Measurements from ENCODE around the gene RELN. TPM values are rescaled to one million over a fixed set of nuclear protein-coding genes. Genes with fewer than 3 reads are reported as not detected.
"Not testable (repeated sequence)": the region's sequence is repeated elsewhere in the genome, so short reads cannot be mapped to it uniquely, and the experiment has no call there.

Gene RELN
- polyA plus RNA-seq, 1 donor, result 2.1 TPM

DNA sequence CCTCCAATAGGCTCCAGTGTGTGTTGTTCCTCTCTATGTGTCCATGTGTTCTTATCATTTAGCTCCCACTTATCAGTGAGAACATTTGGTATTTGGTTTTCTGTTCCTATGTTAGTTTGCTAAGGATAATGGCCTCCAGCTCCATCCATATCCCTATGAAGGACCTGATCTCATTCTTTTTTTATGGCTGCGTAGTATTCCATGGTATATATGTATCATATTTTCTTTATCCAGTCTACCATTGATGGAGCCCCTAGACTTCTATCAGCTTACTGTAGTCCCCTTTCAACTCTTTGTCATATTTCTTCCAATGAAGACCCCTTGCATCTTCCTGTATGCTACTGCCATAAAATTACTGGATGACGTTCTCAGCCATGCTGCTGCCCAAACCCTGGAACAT, 208.9 kb downstream of the RELN start:
- DNase-seq, result not testable (repeated sequence)

DNA sequence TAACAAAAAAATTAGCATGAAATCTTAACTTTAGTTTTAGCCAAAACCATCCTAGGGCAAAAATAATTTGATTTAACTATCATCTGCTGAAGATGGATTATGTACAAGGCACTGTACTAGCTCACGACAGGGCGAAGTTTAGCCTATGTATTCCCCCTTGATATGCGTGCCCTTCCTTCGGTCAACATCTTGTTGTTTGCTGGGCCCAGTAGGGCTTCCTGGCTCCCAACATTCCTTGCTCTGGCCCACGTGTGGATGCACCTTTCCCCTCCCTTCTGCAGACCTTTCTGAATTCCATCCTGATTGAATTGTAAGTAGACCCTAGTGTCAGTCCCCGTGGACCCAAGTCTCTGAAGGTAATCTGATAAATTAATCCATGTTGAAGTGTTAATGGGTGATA, 212.0 kb downstream of the RELN start:
- DNase-seq, result no peak

DNA sequence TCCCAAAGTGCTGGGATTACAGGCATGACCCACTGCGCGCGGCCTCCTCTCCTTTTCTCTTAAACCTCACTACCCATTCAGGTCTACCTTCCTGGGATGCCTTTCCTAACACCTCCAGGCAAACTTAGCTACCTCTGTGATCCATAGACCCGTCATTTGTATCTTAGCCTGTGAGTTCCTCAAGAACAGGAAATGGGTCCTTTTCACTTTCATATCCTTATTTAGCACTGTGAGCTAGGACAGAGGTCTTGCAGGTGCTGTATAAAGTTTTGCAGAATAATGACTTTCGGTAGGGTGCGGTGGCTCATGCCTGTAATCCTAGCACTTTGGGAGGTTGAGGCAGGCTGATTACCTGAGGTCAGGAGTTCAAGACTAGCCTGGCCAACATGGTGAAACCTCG, 215.7 kb downstream of the RELN start:
- no peak for DNase-seq

DNA sequence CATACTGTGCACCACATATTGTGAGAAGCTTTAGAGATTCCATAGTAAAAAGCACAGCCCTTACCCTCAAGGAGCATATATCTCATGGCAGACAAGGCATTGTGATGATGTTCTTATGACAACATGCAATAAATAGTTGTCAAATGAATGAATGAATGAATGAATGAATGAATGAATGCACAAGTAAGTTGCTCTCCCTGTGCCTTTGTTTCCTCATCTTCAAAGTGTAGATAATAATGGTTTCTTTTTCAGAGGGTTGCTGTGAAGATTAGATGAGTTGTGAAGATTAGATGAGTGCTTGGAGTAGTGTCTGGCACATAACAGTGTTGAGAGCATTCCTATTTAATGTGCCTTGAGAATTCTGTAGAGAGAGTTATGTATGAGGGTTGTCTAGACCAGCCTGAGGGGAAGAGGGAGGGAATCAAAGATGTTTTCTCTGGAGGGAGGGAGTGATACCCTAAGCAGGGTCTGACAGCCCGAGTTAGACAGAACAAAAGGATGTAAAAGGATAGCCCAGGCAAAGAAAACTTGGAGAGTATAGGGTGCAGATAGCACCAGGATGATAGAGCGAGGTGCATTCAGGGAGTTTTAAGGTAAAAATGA, 217.2 kb downstream of the RELN start:
- no peak for DNase-seq

DNA sequence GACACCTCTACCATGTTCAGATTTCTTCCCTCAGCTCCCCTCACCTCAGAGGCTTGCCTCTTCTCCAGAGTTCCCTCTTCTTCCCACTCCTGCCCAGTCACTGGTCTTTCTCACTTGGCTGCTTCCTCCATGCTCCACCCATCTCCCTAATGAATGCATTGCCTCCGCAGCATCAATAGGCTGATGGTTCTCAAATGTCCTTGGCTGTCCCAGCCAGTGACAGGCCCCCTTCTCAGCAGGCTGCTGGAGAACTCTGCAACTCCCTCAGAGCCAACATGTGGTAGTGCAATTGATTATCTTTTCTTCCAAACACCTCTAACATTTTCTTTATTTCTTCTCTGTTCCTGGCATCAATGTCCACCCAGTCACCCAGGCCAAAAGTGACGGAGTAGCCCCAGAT, 218.2 kb downstream of the RELN start:
- DNase-seq, result no peak

DNA sequence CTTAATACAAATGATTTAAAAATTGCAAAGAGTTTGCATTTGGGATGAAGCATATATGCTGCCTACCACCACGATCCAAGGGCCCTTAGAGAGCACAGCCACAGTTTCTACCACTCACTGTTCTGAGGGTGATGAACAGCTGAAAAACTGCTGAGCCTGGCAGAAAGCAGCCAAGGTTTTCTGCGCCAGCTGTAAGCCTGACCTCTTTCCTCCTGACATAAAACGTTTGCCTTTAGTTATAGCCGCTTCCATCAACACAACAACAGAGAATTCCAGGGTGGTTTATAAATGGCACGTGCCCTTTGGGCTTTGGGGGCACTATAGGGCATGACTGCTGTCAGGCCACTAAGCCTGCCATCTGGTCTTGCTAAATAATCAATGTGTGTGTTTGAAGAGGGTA, 222.8 kb downstream of the RELN start:
- no peak for DNase-seq

DNA sequence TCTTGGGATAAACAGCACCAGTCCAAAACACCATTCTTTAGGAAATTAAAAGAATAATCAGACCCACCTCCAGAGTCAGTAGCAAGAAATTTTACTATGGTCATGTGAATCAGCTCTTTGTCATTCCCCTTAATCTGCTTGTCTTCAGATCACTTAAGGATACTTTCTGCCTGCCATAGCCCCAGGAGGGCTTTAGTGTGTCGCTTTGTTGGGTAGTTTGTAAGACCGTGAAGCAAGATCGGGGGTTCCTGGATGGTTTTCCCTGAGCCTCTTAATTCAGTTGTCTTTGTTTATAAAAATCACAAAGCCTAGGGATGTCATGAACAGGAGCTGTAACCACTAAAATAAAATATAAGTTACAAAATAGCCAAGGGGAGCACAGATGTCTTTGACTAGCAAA, 223.6 kb downstream of the RELN start:
- no peak for DNase-seq

DNA sequence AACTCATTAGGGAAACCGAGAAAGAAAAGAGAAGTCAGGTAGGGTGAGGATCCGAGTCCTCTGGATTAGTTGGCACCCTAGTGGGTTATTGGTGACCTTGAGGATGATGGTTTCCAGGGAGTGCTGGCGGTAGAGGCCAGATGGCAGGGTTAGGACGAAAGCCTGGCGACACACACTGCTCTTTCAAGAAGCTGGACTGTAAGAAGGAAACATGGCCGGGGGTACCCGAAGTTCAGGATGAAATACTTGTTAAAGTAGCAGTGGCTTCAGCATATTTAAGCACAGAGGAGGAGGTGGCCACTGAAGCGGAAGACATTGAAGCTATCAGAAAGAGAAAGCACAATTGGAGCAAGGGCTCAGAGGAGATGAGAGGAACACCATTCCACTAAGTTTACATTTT, 224.6 kb downstream of the RELN start:
- no peak for DNase-seq

DNA sequence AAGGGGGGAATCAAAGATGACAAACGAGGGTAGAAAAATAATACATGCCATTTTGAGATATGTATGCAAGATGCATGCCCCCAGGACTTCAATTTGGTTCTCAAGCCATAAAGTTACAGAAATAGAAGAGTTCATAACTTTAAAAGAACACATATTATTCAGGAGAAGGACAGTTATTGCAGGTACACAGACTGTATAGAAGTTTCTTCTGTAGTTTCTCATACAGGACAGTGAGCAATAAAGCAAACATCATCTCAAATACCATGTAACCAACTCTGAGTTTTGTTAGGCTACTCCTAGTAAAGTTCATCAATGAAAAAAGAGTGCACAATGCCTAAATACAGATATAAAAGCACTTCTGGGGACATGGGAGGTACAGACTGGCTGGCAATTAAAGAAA, 226.6 kb downstream of the RELN start:
- no peak for DNase-seq

DNA sequence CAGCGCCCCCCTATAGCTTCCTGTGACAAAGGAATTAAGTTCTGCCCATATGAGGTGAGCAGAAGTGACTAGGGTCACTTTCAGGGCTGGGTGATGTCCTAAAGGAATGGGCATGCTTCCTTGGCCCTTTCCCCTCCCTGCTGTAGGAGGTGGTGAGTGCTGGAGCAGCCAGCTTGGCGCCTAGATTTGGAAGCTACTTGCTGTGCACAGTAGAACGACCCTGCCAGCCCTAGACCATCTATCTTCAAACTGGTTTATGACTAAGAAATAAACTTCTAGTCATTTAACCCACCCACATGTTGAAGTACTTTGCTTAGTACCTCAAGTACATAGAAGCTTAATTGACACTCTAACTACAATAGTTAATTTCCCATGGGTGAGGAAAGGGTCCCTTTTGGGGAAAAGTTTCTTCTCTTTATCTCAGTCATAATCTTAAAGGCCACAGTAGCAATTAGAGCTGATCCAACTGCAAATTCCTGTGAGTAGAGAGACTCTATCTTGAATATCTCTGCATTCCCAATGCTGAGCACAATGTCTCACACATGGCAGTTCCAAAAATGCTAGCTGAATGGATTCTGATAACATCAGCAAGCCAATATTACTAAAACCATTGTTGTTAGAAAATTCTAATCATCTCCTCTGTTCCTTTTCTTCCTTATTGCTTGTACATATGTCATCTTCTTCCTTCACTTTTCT, 227.2 kb downstream of the RELN start:
- DNase-seq, result no peak

DNA sequence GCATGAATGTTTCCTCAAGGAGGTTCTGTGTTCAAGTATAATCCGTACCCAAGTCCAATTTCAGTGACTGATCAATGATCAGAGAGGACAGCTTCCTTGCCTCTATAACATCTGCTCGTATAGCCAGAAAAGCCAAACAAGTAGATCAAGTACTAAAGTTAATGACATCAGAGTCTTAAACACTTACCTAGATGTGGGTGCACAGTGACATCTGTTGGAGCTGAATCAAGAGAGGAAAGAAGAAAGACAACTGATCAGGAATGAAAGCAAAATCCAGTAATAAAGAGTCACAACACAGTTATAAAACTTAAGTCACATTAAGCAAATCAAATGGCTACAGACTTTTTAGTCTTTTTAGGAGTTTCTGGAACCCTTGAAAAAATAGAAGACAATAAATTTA, 236.5 kb downstream of the RELN start:
- no peak for DNase-seq

DNA sequence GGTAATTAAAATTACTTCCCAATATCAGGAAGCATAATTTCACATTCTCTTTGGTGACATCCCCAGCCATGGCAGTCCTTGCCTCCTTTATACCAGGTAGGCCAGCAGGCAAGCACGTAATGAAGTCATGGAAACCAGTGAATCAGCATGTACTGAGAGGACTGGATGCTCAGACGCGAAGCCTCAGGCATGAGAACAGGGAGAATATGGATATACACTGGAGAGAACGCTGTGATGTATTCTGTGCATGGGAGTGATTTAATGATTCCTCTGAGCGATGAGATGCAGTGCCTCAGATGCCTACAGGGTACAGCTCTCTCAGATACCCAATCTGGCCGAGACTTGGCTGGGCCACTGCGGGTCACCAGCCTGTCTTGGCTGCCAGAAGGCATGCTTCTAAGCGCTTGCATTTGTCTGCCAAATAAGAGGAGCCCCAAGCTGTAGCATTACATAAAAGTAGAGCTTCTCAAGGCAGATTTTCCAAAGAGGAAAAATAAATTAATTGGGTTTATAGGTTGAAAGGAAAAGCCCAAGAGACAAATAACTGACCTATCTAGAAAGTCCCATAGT, 238.1 kb downstream of the RELN start:
- DNase-seq, result no peak

DNA sequence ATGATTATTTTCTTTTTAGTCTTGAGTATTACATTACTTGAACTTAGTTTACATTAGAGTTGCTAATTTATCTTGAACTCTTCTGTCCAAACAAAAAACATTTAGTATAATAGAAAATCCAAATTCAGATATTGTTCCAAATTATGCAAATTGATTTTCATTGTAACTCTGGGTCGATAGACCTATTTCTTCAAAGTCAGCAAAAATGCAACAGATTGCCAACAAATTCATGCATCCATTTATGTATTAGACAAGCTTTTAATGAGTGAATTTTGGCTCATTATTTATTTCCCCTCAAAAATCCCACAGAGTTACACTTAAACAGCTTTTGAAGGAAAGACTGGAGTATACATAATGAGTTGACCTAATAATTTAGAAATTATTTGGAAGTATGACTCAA, 240.8 kb downstream of the RELN start:
- no peak for DNase-seq

DNA sequence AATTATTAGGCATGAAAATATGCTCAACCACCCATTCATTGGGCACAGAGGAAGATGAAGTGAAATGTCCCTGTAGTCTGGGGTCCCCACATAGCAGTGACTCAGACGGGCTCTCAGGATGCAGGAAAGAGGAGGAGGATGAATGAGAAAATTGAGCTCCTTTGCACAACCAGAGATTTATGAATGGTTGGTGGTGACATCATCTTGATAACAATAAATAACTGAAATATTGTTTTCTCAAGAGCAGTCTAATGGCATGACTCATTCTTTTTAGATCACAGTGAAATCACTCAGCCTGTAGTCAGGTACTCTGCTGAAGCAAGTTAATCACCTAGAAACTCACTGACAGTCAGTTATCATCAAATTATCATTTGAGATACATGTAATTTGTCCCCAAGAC, 254.1 kb downstream of the RELN start:
- DNase-seq, result no peak

DNA sequence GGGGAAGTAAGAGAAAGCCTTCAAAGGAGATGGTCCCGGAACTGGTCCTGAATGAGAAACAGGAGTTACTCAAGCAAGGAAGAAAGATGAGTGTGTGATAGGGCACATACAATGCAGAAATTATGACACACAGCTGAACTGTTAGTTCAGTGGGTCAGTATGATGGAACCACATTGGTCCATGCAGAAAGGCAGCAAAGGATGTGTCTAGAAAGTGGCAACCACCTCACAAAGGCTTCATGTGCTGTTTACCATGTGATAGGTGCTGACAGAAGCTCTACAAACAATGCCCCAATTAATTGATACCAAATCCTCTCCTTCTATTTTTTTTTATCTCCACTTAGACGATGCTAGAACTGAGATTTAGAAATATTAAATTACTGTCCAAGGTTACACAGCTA, 258.3 kb downstream of the RELN start:
- DNase-seq, result no peak

DNA sequence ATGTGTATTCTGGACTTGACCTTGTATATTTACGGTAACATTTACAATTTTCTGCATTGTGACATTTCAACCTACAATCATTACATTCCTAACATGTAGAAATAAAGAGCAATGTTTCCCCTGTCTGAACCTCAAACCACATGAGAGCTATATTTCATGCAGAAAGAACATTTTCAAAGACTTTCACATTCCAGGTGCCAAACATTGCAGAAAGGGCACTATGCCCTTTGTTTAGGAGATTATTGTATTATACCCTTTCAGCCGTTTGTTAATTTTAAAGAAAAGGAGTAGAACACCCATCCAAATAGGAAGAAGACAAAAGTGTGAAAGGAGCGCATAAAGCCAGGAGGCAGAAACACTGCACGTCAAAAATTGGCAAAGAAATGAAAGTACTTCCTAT, 260.4 kb downstream of the RELN start:
- no peak for DNase-seq

DNA sequence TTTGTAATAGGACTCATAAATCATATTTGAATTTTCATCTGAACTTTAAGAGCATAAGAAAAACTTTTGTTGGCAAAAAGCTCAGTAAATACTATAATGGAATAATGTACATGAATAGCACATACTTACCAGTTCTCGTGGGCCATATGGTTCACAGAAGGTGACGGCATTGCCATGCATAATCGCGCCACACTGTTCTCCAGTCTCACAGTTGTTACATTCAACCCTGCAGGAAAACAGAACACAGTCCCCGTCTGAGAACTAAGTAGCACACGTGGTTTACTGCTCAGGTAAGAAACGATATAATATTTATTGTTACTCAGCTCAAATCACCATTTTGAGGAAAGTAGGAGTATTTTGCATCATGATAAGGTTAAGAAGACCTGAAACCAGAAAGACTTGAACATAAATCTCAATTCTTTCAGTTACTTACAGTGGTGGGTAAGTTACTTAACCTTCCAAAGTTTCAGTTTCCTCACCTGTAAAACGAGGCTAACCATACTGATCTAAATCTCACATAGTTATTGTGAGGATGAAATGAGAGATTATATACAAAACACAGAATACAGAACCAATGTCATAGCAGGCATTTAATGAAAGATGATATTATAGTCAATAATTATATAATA, 261.4 kb downstream of the RELN start:
- no peak for DNase-seq

DNA sequence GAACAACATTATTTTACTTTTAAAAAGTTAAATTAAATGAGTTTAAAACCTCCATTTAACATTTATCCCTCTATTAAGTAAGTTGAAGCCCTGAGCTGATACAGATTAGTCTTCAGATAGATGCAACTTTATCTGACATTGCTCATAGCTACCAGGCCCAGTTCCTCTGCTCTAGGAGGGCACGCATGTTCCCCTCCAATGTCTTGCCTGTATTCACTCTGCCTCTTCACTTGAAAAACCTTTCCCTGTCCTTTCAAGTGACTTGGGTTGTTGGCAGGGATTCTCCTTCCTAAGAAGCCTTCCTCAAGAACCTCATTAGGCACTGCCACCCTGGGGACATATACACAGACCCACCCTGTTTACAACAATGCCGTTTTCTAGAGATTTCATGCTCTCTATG, 270.4 kb downstream of the RELN start:
- DNase-seq, result no peak

DNA sequence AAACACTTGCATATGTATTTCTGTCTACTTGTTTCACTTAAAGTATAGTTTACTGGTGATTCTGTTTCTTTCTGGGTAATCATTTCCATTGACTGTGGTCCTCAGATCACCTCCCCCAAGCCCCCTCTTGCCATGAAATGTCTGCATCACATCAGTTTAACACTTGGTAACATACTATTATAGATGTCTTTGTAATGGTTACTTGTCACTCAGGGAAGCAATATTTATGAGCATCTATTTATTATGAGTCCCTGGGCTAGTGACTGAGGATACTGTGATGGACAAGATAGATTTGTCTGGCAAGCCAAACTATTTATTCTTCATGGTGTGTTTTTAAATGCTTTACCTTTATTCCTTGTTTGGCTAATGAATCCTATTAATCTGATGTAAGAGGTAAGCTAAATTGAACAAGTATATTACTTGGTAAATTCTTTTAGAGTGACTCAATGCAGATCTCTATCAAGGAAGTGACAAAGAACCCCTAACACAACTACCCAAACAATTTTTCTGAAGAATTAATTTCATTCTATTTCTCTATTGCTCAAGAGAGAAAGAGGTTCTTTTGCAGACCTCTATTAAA, 270.9 kb downstream of the RELN start:
- DNase-seq, result no peak

DNA sequence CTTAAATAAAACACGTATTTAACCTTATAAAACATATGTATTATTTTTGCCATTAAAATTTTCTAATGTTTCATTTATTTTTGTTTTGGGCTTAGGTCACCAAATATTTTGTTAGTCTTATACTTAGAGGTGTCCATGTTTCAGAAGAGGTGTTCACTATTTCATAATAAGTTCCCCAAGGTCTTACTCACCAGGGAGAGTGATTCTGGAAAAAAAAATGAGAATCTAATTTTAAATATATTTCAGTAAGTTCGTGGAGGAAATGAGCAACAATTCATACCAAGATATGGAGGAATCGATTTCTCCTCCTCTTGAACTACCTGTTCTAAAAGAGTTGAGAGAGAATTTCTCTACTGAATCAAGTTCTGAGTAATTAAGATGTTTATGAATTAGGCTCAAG, 271.9 kb downstream of the RELN start:
- DNase-seq, result no peak

DNA sequence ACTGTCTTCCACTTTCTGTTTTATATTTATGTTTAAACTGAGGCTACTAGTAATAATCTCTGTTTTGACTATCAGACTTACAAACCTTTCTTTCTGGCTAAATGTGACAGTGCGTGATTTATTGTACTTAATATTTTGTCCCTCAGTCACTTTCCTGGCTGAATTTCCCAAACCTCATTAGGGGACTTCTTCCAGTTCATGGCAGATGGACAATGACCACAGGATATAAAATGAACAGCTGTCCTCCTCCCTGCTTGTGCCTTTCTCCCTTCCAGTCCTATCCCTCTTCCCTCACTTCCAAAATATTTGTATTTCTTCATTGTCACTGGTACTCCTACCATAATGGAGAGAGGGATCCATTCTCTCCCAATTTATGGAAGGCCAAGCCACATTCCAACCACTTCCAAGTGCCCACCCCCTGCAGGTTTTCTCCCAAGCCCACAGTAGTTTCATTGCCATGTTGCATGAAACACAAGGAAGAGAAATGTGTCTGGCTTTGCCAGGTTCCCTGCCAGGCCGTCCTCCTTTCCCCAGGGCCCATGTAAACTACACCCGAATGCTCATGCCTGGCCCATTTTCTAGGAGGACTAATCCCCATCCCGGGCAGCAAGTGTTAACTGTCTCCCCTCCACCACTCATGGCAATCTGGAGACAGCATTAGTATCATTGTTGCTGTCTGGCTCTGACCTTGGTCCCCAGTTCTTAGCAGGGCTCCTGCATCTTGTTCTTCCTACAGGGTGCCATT, 273.9 kb downstream of the RELN start:
- DNase-seq, result no peak

DNA sequence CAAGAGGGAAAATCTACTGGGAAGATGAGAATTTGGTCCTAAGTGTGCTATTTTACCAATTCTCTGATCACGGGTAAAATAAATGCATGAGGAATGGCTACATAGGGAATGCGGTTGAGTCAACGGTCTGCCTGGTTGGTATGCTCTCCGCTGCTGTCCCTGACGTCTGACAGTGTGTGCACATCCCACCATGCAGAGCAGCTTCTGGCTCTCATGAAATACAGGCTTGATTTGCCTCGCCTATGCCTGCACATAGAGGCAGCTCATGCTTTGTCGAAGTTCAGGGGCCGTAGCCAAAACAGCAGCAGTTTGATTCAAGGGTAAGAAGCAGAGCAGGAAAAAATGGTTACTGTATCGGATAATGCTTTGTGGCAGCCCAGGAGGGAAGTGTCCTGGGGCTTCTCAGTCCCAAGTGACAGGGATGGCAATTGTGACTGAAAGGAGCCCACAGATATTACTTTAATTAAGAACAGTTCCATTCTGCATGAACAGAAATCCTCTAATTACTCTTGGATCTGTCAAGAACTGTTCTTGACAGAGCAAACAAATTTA, 275.0 kb downstream of the RELN start:
- DNase-seq, result no peak
